GM21723 (cell line): ENCODE measurements around the gene DNAH7.
"Not testable (repeated sequence)": the region's sequence is repeated elsewhere in the genome, so short reads cannot be mapped to it uniquely, and the experiment has no call there.

ENCODE experiments used
- ATAC-seq: cut with Tn5 transposase; IDR thresholded peaks from one replicate; pipeline ENCODE4 v1.9.1; 2021; ENCODE audit warnings: mild to moderate bottlenecking, moderate library complexity; ENCODE audit not compliant: unreplicated experiment

The DNAH7 gene

DNA sequence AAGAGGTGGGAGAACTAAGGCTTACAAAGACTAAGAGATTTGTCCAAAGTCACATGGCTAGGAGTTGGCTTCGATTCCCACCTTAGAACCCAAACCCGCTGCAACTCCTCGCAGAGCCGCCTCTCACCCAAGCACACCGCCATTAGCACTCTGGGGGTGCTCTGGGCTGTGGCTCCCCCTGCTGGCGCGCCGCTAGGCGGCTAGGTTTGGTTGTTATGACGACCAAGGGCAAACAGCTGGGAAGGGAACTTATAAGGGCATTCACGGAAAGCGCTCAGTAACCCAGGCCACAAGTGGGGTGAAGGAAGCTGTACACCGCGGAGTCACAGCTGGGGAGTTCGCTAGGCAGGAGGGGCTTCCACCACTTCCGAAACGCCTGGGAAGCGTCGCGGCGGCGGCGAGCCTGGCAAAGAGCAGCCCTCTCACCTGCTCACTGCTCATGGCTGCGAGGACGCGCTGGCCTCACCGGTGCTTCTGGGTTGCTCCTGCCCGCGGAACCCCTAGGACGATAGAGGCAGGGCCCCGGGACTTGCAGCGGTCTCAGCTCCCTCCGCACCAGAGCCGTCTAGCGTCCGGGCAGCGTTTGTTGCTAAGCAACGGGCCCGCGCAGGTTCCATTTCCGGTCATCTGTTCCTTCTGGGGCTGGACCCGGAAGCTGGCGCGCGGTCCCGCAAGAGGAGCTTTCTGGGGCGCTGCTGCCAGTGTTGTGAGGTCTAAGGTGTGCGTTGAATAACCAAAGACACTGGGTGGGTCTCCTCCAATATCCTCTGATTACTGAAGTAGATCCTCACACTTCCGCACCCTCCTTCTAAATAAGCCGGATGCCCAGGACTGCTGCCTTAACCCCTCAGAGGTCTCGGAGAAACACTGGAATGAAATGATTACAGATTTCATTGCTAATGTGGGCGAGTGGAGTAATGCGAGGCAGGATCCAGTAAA lies at the start of gene DNAH7:
TSS of gene DNAH7 (minus strand) at position 567 of the 939 bp plus-strand sequence. CDS start at position 441, 126 bp downstream.
- ATAC-seq = peak; percentile 99

DNA sequence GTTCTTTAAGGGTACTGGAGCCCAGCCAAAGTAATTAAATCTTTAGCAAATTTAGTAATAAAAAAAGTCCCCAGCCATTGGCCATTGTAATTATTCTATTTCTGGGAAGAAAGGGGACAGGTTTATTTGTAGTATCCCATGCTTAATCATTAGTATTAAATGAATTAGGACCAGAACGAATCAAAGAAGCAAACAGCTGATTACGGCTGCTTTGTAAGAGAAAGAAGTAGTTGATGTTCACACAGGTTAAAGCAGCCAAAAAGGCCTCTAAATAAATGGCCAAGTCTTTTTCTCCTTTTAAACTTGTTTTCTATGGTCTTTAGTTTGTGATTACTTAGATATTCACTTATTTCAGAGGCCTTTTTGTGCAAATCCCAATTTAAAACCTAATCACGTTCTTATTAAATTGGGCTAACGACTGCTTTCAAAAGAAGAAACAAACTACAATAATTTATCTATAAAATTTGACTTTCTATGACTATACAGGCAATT lies 48.6 kb upstream of the DNAH7 start:
- no peak for ATAC-seq

- ATAC-seq = no peak
Measured at GRCh38 chr2:196113061-196113974, 44.7 kb upstream of the DNAH7 start.

DNA sequence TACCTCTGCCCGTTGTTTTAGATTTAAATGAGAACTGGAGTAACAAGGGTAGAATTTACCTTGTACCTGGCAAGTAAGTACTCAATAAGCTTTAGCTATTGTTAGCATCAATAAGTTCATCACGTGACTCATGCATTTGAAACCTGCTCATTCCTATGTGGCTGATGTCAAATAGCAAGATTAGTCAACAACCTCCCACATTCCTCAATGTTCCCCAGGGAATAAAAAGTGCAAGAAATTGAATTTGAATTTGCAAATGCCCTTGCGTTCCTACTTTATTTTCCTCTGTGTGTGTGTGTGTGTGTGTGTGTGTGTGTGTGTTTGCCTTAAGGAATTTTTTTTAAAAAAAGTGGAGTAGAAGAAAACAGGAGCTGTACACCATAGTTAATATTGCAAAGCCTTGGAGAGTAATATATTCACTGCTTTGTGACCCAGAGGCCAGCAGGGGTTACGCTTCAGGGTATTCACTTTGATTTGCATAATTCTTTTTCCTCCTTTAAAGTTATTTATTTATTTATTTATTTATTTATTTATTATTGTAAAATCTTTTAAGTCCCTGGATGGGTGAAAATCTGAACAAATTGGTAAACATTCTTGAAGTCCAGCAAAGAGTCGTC lies 43.9 kb upstream of the DNAH7 start:
- ATAC-seq = no peak

GRCh38 chr2:196108604-196109003 lies 40.0 kb upstream of the DNAH7 start:
- peak; percentile 42 for ATAC-seq

GRCh38 chr2:196105951-196106350 lies 37.3 kb upstream of the DNAH7 start:
- ATAC-seq = no peak

- no peak for ATAC-seq
Measured at GRCh38 chr2:196104066-196104465, 35.4 kb upstream of the DNAH7 start.

GRCh38 chr2:196103626-196104025 lies 35.0 kb upstream of the DNAH7 start:
- ATAC-seq = no peak

DNA sequence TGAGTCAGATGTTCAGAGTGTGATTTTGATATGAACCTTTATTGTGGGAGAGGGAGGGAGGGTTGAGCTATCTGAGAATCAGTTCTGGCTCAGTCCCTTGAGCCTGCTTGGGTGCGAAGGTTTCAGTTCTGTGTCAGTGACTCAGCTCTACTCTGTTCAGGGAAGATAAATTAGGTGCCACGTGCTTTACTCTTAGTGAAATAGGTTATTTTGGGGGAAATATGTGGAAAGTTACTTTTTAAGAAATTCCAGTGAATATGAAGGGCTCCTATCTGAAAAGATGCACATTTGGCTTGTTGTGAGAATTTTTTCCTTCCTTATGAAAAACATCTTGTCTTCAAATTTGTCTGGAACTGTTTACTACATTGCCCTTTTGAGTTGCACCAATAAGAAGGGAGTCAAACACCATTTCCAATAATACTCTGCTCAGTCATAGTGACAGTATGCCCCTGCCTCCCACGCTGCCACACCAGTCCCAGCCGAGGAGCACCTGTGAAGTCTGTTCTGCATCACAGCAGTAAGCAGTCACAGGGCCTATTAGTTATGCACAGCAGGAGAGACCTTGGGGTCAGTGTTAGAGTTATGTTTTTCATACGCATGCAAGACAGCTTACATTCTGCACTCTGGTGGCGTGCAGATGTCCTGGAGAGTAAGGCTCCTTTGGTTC lies 32.8 kb upstream of the DNAH7 start:
- peak; percentile 97 for ATAC-seq

- no peak for ATAC-seq
Measured at GRCh38 chr2:196099916-196100315, 31.3 kb upstream of the DNAH7 start.

- ATAC-seq = no peak
Measured at GRCh38 chr2:196097864-196098660, 29.4 kb upstream of the DNAH7 start.

- ATAC-seq = no peak
Measured at GRCh38 chr2:196096982-196097745, 28.5 kb upstream of the DNAH7 start.

- no peak for ATAC-seq
Measured at GRCh38 chr2:196096264-196096663, 27.6 kb upstream of the DNAH7 start.

GRCh38 chr2:196089448-196089847 lies 20.8 kb upstream of the DNAH7 start:
- ATAC-seq = not testable (repeated sequence)

GRCh38 chr2:196088203-196088602 lies 19.6 kb upstream of the DNAH7 start:
- ATAC-seq = no peak

DNA sequence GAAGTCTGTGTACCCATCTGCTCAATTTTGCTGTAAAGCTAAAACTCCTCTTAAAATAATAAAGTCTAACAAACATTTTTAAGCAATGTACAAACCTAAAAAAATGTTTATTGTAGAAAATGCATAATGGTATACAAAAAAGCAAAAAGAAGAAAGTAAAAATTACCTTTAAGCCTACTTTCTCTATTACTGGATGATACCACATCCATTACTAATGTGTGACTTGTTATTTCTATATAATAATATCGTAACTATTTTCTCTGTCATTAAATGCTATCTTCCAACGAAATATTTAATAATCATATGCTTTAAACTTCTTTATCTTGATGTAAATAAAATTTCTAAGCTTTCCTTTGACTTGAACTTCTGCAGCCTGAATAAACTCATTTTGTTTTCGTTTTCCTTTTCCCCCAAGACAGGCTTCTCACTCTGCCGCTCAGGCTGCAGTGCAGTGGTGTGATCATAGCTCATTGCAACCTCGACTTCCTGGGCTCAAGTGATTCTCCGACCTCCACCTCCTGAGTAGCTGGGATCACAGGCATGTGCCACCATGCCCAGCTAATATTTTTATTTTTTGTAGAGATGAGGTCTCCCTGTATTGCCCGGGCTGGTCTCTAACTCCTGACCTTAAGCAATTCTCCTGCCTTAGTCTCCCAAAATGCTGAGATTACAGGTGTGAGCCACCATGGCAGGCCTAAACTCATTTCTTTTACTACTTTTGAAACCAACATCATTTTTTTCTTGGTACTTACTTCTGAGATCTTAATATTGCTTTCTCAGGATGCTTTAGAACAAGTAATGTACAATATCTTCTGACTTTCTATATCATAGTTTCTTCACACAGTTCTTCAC lies 18.1 kb upstream of the DNAH7 start:
- ATAC-seq = peak; percentile 88

DNA sequence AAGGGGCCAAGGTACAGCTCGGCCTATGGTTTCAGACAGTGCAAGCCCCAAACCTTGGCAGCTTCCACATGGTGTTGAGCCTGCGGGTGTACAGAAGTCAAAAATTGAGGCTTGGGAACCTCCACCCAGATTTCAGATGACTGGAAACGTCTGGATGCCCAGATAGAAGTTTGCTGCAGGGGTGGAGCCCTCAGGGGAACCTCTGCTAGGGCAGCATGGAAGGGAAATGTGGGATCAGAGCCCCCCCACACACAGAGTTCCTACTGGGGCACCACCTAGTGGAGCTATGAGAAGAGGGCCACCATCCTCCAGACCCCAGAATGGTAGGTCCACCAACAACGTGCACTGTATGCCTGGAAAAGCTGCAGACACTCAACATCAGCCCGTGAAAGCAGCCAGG lies 15.0 kb upstream of the DNAH7 start:
- ATAC-seq = no peak

DNA sequence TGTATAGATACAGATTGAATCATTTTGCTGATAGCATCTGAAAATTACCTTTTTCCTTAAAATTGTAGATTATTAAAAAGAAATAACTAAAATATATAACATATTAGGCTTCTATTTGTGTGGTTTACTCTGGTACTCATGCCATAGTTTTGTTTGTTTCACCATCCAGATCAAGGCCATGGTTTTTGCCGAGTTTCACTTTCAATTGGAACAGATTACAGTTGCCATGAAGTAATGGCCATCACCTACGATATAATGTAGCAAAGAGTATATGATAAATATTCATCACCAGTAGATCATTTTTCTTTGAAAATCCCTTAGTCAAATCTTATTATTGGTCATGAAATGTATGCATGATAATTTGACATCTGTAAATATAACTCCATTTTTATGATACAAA lies 11.9 kb upstream of the DNAH7 start:
- peak; percentile 48 for ATAC-seq
